HFF-Myc (cell line): ENCODE results near the gene GJC2.

Experiments
- DNase-seq: peaks from one replicate; pipeline ENCODE4 v3.0.0-alpha.2; 2011; ENCODE audit warnings: low read depth; ENCODE audit errors: extremely low read depth
- H3K4me3 ChIP-seq: replicated peaks from 2 replicates; pipeline ENCODE4 v1.5.1; 2011; ENCODE audit warnings: low read depth, mild to moderate bottlenecking, control low read depth, low read length
- CTCF ChIP-seq: IDR thresholded peaks from 2 replicates; pipeline ENCODE4 v1.5.1; 2012; ENCODE audit warnings: mild to moderate bottlenecking, low read depth, low read length, control low read depth; ENCODE audit errors: missing control alignments

The GJC2 gene

GRCh38 chr1:228157729-228158126, 8.0 kb downstream of the GJC2 start:
- no peak for TF ChIP-seq CTCF
- no peak overlapping the region for H3K4me3 ChIP-seq
- no peak for DNase-seq

DNA sequence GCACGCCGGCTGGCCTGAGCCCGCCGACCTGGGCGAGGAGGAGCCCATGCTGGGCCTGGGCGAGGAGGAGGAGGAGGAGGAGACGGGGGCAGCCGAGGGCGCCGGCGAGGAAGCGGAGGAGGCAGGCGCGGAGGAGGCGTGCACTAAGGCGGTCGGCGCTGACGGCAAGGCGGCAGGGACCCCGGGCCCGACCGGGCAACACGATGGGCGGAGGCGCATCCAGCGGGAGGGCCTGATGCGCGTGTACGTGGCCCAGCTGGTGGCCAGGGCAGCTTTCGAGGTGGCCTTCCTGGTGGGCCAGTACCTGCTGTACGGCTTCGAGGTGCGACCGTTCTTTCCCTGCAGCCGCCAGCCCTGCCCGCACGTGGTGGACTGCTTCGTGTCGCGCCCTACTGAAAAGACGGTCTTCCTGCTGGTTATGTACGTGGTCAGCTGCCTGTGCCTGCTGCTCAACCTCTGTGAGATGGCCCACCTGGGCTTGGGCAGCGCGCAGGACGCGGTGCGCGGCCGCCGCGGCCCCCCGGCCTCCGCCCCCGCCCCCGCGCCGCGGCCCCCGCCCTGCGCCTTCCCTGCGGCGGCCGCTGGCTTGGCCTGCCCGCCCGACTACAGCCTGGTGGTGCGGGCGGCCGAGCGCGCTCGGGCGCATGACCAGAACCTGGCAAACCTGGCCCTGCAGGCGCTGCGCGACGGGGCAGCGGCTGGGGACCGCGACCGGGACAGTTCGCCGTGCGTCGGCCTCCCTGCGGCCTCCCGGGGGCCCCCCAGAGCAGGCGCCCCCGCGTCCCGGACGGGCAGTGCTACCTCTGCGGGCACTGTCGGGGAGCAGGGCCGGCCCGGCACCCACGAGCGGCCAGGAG, 8.6 kb downstream of the GJC2 start:
- no peak for DNase-seq
- no peak for TF ChIP-seq CTCF
- H3K4me3 ChIP-seq, result no peak overlapping the region

GRCh38 chr1:228159008-228159665, 9.4 kb downstream of the GJC2 start:
- no peak for TF ChIP-seq CTCF

DNA sequence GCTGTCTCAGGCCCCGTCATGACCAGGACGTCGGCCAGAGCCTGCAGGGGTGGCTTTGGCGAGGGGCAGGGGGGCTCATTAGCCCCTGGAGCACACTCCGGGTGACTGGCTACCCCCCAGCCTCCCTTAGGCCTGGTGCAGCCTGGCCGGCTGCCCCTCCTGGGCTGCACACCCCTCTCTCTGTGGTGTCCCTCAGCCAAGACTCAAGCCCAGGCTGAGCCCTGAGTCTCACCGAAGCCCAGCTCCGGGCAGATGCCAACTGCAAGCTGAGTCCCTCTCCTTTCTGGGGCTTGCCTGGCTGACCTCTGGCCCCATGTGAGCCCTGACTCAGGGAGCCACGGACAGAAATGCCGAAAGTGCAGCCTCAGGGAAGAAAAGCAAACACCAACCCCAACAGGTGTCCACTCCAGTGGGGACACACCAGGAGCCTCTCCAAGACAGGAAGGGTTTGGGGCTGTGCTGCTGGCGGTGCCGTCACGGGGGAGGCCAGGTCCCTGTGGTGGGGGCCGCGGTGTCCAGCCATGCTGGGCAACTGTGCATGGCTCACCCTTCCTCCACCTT, 10.6 kb downstream of the GJC2 start:
- TF ChIP-seq CTCF, result no peak
- H3K4me3 ChIP-seq, result no peak overlapping the region
- no peak for DNase-seq

More at GRCh38 chr1:228159008-228159665, 9.4 kb downstream of the GJC2 start:
- H3K4me3 ChIP-seq, result no peak overlapping the region
- no peak for DNase-seq

DNA sequence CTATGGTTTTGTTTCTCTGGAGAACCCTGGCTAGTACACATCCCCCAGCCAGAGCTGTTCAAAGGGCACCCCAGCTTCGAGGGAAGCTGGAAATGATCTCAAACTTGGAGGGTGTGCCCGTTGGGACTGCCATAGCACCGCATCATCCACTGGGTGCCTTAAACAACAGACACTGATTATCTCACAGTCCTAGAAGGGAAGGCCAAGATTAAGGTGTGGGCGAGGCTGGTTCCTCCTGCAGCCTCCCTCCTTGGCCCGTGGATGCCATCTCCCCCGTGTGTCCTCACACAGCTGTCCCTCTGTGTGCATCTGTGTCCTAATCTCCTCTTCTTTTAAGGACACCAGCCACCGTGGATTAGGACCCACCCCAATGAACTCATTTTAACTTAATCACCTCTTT, 11.6 kb downstream of the GJC2 start:
- DNase-seq, result no peak
- TF ChIP-seq CTCF, result no peak
- no peak overlapping the region for H3K4me3 ChIP-seq

- DNase-seq, result no peak
- H3K4me3 ChIP-seq, result no peak overlapping the region
- no peak for TF ChIP-seq CTCF
These were observed 12.1 kb downstream of the GJC2 start for GRCh38 chr1:228161866-228162265.
